Stimulated activated CD4-positive, alpha-beta T cell treated with anti-CD3 and anti-CD28 coated beads, TNF-alpha, amount 100 ng/mL, for 1 hour (primary cell): ENCODE measurements around the gene MYO1A.
"Not testable (repeated sequence)": the region's sequence is repeated elsewhere in the genome, so short reads cannot be mapped to it uniquely, and the experiment has no call there.

ENCODE experiments used
- DNase-seq, 3 donors: peaks; one replicate each; pipeline ENCODE4 v3.0.0-alpha.2; 2020; ENCODE audit warnings: low read depth in 3 of 3, low spot score in 1 of 3

The MYO1A gene

DNA sequence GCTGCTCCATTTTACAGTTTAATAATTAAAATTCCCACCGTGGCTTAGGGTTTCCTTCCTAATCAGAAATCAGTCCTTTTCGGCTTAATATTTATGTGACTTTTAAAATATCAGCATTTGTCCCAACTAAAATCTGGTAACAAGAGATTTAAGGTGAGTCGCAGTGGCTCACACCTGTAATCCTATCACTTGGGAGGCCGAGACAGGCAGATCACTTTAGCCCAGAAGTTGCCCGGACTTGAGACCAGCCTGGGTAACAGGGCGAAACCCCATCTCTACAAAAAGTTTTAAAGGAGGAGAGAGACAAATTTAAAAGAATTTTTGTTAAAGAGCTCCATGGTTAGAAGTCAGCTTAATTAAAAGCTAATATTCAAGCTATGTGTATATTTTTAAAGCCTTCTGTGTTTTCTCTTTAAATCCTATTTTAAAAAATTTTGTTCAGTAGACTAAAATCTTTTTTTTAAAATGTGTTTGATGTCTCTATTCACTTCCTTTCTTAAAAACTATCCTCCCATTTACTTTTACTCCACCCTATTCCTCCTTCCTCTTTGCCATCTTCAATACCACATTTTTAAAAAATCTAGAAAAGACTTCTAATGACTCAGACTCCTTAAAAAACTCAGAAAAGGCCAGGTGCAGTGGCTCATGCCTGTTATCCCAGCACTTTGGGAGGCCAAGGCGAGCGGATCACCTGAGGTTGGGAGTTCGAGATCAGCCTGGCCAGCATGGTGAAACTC lies 29.8 kb downstream of the MYO1A start:
- DNase-seq: no peak

GRCh38 chr12:57018906-57019305 lies 31.0 kb downstream of the MYO1A start:
- DNase-seq: no peak

DNA sequence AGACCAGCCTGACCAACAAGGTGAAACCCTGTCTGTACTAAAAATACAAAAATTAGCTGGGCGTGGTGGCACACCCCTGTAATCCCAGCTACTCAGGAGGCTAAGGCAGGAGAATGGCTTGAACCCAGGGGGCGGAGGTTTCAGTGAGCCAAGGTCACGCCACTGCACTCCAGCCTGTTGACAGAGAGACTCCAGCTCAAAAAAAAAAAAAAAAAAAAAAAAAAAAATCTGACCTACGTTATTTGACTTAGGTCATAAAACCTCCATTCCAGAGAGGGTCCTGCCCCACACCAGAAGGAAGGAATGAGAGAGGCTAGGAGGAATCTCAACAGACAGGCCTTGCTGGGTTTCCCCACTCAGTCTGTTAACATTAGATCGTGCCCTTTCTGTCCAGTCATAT lies 31.6 kb downstream of the MYO1A start:
- DNase-seq: not testable (repeated sequence)

DNA sequence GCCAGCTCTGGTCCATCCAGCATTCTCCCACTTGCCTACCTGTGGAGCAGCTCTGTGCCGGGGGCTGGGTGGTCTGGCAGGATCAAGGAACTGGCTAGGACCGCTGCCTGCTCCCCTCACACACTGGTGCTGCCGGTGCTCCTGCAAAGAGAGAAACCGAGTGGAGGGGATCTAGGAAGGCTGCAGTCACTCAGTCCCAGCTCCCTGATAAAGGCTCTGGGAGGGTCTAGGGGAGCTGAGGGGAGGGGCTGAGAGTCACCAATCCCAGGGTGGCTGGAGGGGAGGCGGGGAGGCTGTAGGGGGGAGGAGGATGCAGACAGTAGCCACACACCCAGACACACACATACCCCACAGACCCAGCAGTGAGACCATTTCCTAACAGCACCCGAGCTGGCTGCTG lies 33.6 kb downstream of the MYO1A start, which contains the start of gene TAC3:
TSS of gene TAC3 (minus strand) at position 182 of the 400 bp plus-strand sequence. CDS start 732 bp downstream, outside the sequence.
- DNase-seq: no peak

DNA sequence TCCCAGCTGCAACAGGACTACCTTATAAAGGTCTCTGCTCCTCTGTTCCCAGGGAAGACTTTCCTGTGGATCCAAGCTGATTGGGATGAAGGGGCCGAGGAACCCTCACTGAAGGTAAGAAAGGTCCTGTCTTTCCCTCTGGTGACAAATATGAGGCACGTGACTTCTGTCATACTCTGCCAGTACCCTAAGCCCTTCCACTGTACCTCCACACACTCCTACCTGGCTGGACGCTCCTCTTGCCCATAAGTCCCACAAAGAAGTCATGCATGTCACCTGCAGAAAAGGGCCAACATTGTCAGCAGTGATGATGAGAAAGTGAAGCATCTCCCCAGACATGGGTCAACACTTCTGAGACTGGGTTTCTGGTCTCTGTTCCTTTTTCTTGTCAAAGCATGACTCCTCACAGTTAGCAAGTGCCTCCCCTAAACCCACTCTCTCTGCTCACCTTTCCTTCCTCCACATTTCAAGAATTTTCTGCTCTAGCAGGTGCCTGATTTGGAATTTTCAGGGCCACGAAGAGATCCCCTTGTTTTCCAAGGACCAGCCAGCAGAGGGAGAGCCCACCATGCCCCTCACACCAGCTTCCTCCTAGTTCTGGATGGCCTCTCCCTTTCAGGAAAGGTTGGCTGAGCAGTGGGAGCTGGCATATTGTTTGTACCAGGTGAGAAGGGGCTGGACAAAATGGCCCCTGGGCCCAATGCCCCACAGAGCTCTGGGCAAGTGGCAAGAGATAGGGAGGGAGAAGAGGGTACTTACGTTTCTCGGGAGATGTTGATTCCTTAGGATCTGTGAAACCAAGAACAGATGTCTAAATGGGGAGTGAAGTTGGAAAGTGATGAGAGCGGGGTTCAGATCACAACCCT lies 37.1 kb downstream of the MYO1A start:
- DNase-seq: no peak

DNA sequence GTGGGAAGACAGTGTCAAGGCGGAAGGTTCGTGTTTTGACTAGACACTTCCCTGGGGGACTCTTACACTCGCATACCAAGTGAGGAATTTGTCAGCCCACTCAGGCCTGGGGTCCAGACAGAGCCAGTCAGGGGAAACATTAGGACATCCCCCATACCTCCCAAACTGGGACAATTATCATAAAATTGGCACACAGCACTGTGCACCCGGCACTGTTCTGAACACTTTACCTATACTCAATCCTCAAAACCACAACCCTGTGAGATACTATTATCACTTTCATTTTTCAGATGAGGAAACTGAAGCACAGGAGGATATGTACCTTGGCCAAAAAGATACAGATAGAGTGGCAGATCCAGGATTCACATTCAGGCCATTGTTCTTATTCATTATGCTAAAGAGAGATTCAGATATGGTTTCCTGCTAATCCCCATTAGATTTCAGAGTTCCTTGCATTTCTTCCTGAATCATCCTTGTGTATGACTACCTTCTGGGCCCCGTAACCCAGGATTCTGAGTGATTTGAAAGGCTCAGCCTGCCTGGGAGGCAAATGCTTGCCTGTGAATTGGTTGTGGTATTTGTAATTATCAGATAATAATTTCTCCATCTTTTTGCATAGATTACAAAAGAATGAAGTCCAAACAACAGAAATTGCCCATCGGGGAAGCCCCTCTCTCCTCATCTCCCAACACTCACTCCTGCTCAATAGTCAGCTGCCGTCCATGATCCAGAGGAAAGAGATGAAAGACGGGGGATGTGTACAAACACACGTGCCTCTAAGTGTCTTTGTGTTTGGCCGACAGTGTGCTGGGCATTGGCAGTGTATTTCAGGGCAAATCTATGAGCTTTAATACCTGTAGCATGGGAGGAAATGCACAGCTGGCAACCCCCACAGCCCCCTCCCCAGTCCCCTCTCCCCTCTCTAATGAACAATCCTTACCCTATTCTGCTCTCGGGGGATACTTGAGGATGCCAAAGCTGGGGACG lies 38.2 kb downstream of the MYO1A start:
- DNase-seq: no peak

- DNase-seq: no peak
These were observed 39.2 kb downstream of the MYO1A start for GRCh38 chr12:57010627-57011247.

GRCh38 chr12:57009949-57010626 lies 39.8 kb downstream of the MYO1A start:
- DNase-seq: no peak

- no peak for DNase-seq
These were observed 41.8 kb downstream of the MYO1A start for GRCh38 chr12:57008178-57008577.

DNA sequence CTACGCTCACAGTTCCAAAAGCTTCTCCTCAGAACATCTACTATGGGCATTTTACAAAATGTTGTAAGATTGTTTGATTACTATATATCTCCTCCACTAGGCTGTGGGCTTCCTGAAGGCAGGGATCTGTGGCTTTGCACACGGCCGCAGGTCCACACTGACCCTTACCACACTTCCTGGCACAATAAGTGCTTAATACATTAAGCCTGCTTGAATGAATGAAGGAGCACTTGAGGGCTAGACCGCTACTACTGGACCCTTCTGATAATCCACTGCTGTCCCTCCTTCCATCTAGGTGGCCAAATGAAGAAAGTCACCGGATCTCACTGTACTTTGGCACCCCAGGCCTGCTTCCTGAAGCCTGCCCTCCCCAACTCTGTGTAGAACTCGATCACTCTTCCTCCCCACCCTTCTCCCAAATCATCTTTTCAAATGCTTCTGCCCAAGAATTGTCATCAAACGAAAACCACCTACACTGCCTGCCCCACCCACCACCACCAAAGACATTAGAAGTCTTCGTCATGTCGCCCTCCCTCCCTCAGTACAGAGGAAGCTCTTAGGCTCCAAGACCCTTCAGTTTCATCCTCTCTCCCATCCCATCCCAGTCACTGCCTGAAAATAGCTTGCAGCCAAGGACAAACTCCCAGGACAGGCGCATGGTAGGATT lies 43.0 kb downstream of the MYO1A start:
- DNase-seq: no peak

- peak in 2 of 3 donors; percentile 47 to 56 for DNase-seq
These were observed 43.7 kb downstream of the MYO1A start, which contains the start of gene ZBTB39 for GRCh38 chr12:57005980-57006808. TSS of gene ZBTB39 (minus strand) at chr12:57006546. CDS start at chr12:57004917, 1,629 bp downstream.

DNA sequence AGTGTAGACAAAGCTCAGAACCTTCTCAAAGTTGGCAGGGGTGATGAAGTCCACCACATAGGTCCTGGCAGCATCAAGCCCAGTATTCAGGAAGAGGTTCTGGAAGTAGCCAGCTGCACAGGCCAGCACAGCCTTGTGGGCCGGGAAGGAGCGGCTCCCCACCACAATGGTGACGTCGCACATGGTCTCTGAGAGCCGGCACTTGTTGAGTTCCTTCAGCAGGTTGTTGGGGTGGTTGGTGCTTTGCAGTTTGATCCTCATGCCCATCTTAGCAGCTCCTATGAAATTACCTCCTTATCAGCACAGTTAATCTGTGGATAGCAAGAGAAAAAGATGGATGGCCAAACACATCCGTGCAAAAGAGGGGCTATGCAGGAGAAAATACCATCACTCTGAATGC lies 45.3 kb downstream of the MYO1A start:
- DNase-seq: no peak

- DNase-seq: no peak
These were observed 46.5 kb downstream of the MYO1A start for GRCh38 chr12:57003395-57003794.

- DNase-seq: peak; percentile 41 to 63 (median 42)
These were observed 48.5 kb downstream of the MYO1A start for GRCh38 chr12:57001448-57001906.

DNA sequence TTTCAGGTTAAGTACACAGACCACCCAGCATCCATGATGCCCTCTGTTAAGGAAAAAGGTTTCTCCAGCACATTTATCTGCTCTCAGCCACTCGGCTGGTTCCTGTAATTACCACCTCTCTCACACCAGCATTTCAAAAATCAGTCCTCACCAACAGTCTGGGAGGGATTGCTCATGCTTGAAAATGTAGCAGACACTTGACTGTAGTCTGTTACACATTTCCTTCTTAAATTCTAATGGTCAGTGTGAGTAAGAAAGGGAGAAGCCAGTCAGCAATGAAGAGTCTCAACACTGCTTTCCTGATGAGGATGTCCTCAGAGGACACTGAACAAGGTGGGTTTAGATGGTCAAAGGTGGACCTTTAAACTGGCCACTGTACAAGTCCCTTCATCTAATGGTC lies 49.5 kb downstream of the MYO1A start:
- no peak for DNase-seq

DNA sequence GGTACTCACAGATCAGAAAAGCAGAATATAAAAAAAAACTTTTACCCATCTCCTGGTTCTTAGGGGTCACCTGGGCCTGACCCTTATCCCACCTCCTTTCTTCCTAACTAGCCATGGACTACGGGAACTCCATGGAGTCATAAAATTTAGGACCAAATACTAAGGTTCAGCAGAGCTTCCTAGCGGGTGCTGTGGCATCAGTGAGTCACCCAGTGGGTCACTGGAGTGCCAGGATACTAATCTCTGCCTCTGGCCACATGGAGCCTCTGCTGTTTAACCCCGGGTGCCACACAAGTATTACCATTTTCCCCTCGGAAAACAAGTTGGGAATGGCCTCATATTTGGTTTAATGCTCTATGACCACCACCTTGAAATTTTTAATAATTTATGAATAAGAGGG lies 50.5 kb downstream of the MYO1A start:
- DNase-seq: no peak

DNA sequence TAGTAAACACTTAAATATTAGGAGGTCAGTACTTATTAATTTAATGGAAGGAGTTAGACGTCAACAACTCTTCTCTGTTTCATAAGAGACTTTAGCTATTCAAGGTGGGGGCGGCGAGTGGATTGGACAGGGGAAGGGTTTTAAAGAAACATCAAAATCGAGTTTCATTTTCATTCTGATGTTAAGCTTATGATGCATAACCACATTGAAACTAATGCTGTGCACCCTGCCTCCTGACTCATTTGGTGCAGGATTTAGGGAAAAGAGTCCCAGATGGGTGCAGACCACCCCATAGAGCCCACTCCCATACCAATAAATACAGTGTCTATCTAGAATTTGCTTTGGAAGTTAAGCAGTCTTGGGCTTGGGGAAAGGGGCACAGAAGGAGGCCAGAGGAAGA lies 50.9 kb downstream of the MYO1A start:
- peak in 1 of 3 donors; percentile 21 for DNase-seq

- DNase-seq: no peak
These were observed 51.6 kb downstream of the MYO1A start for GRCh38 chr12:56998316-56998715.
